Suprapubic skin (tissue), 4 donors: ENCODE results near the gene MALRD1.

ENCODE experiments used
- CTCF ChIP-seq, 2 donors: fragments of 200-600 bp in 1 of 2; fragments of 450-650 bp in 1 of 2; sonication (generic) in 1 of 2; IDR thresholded peaks; one replicate each; pipeline ENCODE4 v1.5.1; 2016 to 2019; ENCODE audit warnings: antibody characterized with exemption in 2 of 2, mild to moderate bottlenecking in 1 of 2, moderate library complexity in 1 of 2
- POLR2A ChIP-seq, 2 donors: fragments of 450-650 bp; IDR thresholded peaks; one replicate each; pipeline ENCODE4 v1.6.1; 2017; ENCODE audit warnings: antibody characterized with exemption in 2 of 2, mild to moderate bottlenecking in 2 of 2, moderate library complexity in 2 of 2
- POLR2AphosphoS5 ChIP-seq, 3 donors: sonication (generic); formaldehyde crosslinking; IDR thresholded peaks; one replicate each; pipeline ENCODE4 v1.6.1; 2017; ENCODE audit warnings: antibody characterized with exemption in 3 of 3

- TF ChIP-seq CTCF (IDR thresholded peaks at IDR 0.05): no peak
- no peak for TF ChIP-seq POLR2A (IDR thresholded peaks at IDR 0.05)
- TF ChIP-seq POLR2AphosphoS5 (IDR thresholded peaks at IDR 0.05): no peak
These were observed 420.9 kb downstream of the MALRD1 start for GRCh38 chr10:19469521-19469920.
